GM23338 (cell line): ENCODE data around the gene PTPRN2.

Source experiments
- CREB1 ChIP-seq: fragments of 250-450 bp; sonication (Bioruptor Pico); IDR thresholded peaks from 2 replicates; pipeline ENCODE4 v1.5.0; 2020; ENCODE audit warnings: low read depth, mild to moderate bottlenecking, moderate library complexity
- CTCF ChIP-seq, 2 experiments: fragments of 200-600 bp in 1 of 2; sonication (generic) in 1 of 2; conservative IDR thresholded peaks; 2 replicates each; pipeline versions ENCODE4 v1.5.1 to v1.6.1; 2016 to 2017; ENCODE audit warnings: antibody characterized with exemption in 2 of 2, low read depth in 2 of 2, mild to moderate bottlenecking in 2 of 2, moderate library complexity in 1 of 2
- ETS1 ChIP-seq: IDR thresholded peaks from 2 replicates; pipeline ENCODE4 v1.6.1; 2016; ENCODE audit warnings: antibody characterized with exemption
- EZH2 ChIP-seq: fragments of 200-600 bp; sonication (generic); IDR thresholded peaks from one replicate; pipeline ENCODE4 v1.8.0; 2017; ENCODE audit warnings: antibody characterized with exemption, mild to moderate bottlenecking, low read depth; ENCODE audit not compliant: unreplicated experiment
- EZH2phosphoT487 ChIP-seq: fragments of 200-600 bp; sonication (generic); IDR thresholded peaks from one replicate; pipeline ENCODE4 v1.8.1; 2018; ENCODE audit warnings: antibody characterized with exemption; ENCODE audit not compliant: unreplicated experiment
- JUNB ChIP-seq: IDR thresholded peaks from one replicate; pipeline ENCODE4 v1.6.1; 2016; ENCODE audit warnings: antibody characterized with exemption; ENCODE audit not compliant: unreplicated experiment
- NANOG ChIP-seq: IDR thresholded peaks from 2 replicates; pipeline ENCODE4 v1.6.1; 2016; ENCODE audit warnings: antibody characterized with exemption, borderline replicate concordance
- POLR2AphosphoS5 ChIP-seq: IDR thresholded peaks from 2 replicates; pipeline ENCODE4 v1.6.1; 2016; ENCODE audit warnings: antibody characterized with exemption, low read depth
- REST ChIP-seq: IDR thresholded peaks from one replicate; pipeline ENCODE4 v1.6.1; 2018; ENCODE audit warnings: antibody characterized with exemption; ENCODE audit not compliant: unreplicated experiment
- STAT1 ChIP-seq: IDR thresholded peaks from one replicate; pipeline ENCODE4 v1.6.1; 2016; ENCODE audit warnings: antibody characterized with exemption; ENCODE audit not compliant: unreplicated experiment
- ZNF114 ChIP-seq: fragments of 250-450 bp; sonication (Bioruptor Pico); IDR thresholded peaks from 2 replicates; pipeline ENCODE4 v1.5.0; 2020; ENCODE audit warnings: mild to moderate bottlenecking, moderate library complexity
- ZNF331 ChIP-seq: fragments of 250-450 bp; sonication (Bioruptor Pico); IDR thresholded peaks from 2 replicates; pipeline ENCODE4 v1.5.0; 2020; ENCODE audit warnings: low read depth, mild to moderate bottlenecking, moderate library complexity

GRCh38 chr7:158141221-158141582, 446.4 kb downstream of the PTPRN2 start:
- TF ChIP-seq CTCF (conservative IDR thresholded peaks at IDR 0.05; ENCODE audit: low read depth in 2 of 2) (no peak), EZH2phosphoT487 (no peak), EZH2 (no peak), POLR2AphosphoS5 (no peak), CREB1 (CRISPR knock-in tag) (no peak), NANOG (no peak), ZNF331 (CRISPR knock-in tag) (no peak), REST (no peak), ZNF114 (CRISPR knock-in tag) (no peak), ETS1 (no peak), JUNB (no peak), STAT1 (no peak)
